T-helper 2 cell treated with Interferon-gamma antibody and Interleukin-4, amounts not matched to agents 5 μg/mL and 100 μg/mL, for 36 hours (primary cell): Measurements from ENCODE around the gene FCRL5.

Experiments used
- DNase-seq: peaks from one replicate; pipeline ENCODE4 v3.0.0; 2021; ENCODE audit warnings: low spot score
- H3K27ac Mint-ChIP-seq: one replicate; pipeline ENCODE4 v1.8.0; 2021; ENCODE audit warnings: mild to moderate bottlenecking, mixed read lengths
- H3K27me3 Mint-ChIP-seq: one replicate; pipeline ENCODE4 v1.8.0; 2021; ENCODE audit warnings: low read depth, mixed read lengths
- H3K36me3 Mint-ChIP-seq: one replicate; pipeline ENCODE4 v1.8.0; 2021; ENCODE audit warnings: low read depth, mixed read lengths
- H3K4me1 Mint-ChIP-seq: one replicate; pipeline ENCODE4 v1.8.0; 2021; ENCODE audit warnings: low read depth, mixed read lengths
- H3K4me3 Mint-ChIP-seq: one replicate; pipeline ENCODE4 v1.8.0; 2022; ENCODE audit warnings: mild to moderate bottlenecking, moderate library complexity, mixed read lengths
- H3K9me3 Mint-ChIP-seq: one replicate; pipeline ENCODE4 v1.8.0; 2021; ENCODE audit warnings: mixed read lengths

FCRL5 gene

DNA sequence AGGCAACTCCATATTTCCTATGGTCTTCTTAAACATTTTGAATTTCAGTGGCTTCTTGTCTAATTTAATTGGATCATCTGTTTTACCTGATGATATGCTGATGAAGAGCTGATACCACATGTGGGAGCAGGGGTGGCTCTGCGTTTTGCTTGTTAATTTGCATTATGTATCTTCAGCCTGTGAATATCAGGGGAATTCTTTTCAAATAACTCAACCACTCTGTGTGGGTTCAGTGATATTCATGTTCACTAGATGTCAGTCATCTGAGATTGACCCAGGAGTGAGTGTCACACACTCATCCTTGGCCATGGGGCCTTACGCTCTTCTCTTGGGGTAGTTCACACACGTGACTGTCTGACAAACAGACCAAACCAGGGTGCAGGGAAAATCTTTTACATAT is 83.0 kb downstream of the FCRL5 start:
- no peaks in the 10 kb centered on the region for H3K27me3 Mint-ChIP-seq
- no peak overlapping the region for H3K27ac Mint-ChIP-seq
- DNase-seq: no peak
- no peaks in the 10 kb centered on the region for H3K4me1 Mint-ChIP-seq
- no peaks in the 10 kb centered on the region for H3K9me3 Mint-ChIP-seq
- no peak overlapping the region for H3K4me3 Mint-ChIP-seq
- H3K36me3 Mint-ChIP-seq: no peaks in the 10 kb centered on the region

DNA sequence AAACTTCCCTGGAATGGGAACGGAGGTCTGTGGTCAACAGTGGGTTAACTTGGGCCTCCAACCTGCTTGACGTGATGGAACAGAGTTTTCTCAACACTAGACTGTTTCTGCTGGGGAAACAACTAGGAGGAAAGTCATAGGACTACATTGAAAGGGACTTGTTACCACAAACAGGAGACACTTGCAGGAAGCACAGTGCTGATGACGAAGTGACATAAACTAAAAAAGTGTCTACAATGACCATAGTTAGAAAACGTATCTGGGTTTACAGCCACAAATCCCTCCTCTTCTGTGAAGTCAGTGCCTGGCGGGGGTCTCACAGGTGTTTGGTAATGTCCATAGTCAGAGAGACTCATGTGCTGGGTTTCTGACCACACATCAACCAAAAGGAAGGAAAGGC is 86.3 kb downstream of the FCRL5 start:
- Mint-ChIP-seq H3K27me3 (no peaks in the 10 kb centered on the region), H3K9me3 (no peaks in the 10 kb centered on the region), H3K4me1 (no peaks in the 10 kb centered on the region), H3K27ac (no peak overlapping the region), H3K4me3 (no peak overlapping the region), H3K36me3 (no peaks in the 10 kb centered on the region)
- DNase-seq: no peak
